GM19351 (cell line): ENCODE data around the gene PRELP.
"Not testable (repeated sequence)": the region's sequence is repeated elsewhere in the genome, so short reads cannot be mapped to it uniquely, and the experiment has no call there.

Source experiments
- ATAC-seq: cut with Tn5 transposase; IDR thresholded peaks from one replicate; pipeline ENCODE4 v1.9.1; 2021; ENCODE audit warnings: mild to moderate bottlenecking, moderate library complexity; ENCODE audit not compliant: unreplicated experiment

PRELP gene

GRCh38 chr1:203475012-203475981 lies at the start of gene PRELP:
Gene PRELP, plus strand, starts transcription at chr1:203475806. Its CDS starts 7,379 bp downstream, at chr1:203483185.
- ATAC-seq = no peak

GRCh38 chr1:203426366-203426765 lies 49.2 kb upstream of the PRELP start:
- no peak for ATAC-seq

- no peak for ATAC-seq
Observed at GRCh38 chr1:203426870-203427269, 48.7 kb upstream of the PRELP start.

GRCh38 chr1:203427451-203427850 lies 48.2 kb upstream of the PRELP start:
- ATAC-seq = no peak

- no peak for ATAC-seq
Observed at GRCh38 chr1:203428981-203429599, 46.5 kb upstream of the PRELP start.

- no peak for ATAC-seq
Observed at GRCh38 chr1:203435615-203436014, 40.0 kb upstream of the PRELP start.

GRCh38 chr1:203437696-203438315 lies 37.8 kb upstream of the PRELP start:
- no peak for ATAC-seq

GRCh38 chr1:203439131-203439730 lies 36.4 kb upstream of the PRELP start:
- no peak for ATAC-seq

- ATAC-seq = no peak
Observed at GRCh38 chr1:203440771-203441170, 34.8 kb upstream of the PRELP start.

- ATAC-seq = no peak
Observed at GRCh38 chr1:203441766-203442165, 33.8 kb upstream of the PRELP start.

GRCh38 chr1:203442821-203443220 lies 32.8 kb upstream of the PRELP start:
- ATAC-seq = no peak

GRCh38 chr1:203443296-203443695 lies 32.3 kb upstream of the PRELP start:
- ATAC-seq = no peak

GRCh38 chr1:203444171-203444576 lies 31.4 kb upstream of the PRELP start:
- no peak for ATAC-seq

- no peak for ATAC-seq
Observed at GRCh38 chr1:203447151-203447550, 28.5 kb upstream of the PRELP start.

GRCh38 chr1:203447598-203447997 lies 28.0 kb upstream of the PRELP start:
- not testable (repeated sequence) for ATAC-seq

GRCh38 chr1:203448521-203449061 lies 27.0 kb upstream of the PRELP start:
- ATAC-seq = no peak

- ATAC-seq = no peak
Observed at GRCh38 chr1:203450001-203450400, 25.6 kb upstream of the PRELP start.

- no peak for ATAC-seq
Observed at GRCh38 chr1:203450479-203451149, 25.0 kb upstream of the PRELP start.

- ATAC-seq = no peak
Observed at GRCh38 chr1:203451836-203452784, 23.5 kb upstream of the PRELP start.
